ENCODE data around the gene ANO10.

DNA sequence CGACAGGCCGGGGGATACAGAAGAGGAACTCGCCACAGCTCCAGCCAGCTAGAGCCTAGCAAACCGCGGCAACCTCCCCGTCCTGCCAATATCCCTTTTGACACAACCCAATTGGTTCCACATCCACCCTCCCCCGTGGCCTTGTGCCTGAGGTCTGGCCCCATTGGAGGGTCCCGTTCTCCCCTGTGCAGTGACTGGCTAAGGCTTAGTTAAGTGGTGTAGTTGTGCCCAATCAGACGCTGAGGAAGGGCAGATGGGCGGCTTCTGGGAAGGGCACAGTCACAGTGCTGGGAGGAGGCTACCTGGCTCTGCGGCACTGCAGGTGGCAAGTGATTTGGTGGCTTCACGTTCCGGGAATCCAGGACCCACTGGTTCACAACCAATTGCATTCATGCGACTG, 256.9 kb downstream of the ANO10 start:
- TF ChIP-seq, protein P1, sequence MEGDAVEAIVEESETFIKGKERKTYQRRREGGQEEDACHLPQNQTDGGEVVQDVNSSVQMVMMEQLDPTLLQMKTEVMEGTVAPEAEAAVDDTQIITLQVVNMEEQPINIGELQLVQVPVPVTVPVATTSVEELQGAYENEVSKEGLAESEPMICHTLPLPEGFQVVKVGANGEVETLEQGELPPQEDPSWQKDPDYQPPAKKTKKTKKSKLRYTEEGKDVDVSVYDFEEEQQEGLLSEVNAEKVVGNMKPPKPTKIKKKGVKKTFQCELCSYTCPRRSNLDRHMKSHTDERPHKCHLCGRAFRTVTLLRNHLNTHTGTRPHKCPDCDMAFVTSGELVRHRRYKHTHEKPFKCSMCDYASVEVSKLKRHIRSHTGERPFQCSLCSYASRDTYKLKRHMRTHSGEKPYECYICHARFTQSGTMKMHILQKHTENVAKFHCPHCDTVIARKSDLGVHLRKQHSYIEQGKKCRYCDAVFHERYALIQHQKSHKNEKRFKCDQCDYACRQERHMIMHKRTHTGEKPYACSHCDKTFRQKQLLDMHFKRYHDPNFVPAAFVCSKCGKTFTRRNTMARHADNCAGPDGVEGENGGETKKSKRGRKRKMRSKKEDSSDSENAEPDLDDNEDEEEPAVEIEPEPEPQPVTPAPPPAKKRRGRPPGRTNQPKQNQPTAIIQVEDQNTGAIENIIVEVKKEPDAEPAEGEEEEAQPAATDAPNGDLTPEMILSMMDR (conservative IDR thresholded peaks at IDR 0.05; ENCODE audit: low read depth, low read length) = no peak
- no peak for TF ChIP-seq EZH2 (IDR thresholded peaks at IDR 0.05; ENCODE audit: borderline replicate concordance, low read depth, low read length, poor library complexity, severe bottlenecking)
